ENCODE results near the gene PRKAR1B. TPM values are rescaled to one million over a fixed set of nuclear protein-coding genes. Genes with fewer than 3 reads are reported as not detected.
A peak's percentile ranks its signal among the peaks of the same experiment; 100 is the strongest.

Gene PRKAR1B
- total RNA-seq, 2 donors from 2014 or later: 12.1 to 54.1 TPM

GRCh38 chr7:674454-675410, 52.3 kb downstream of the PRKAR1B start:
- Mint-ChIP-seq H3K9me3 (peaks cover 7 to 9% of the 10 kb centered on the region in 2 donors), H3K36me3 (peaks cover 26 to 31% of the 10 kb centered on the region in 2 donors), H3K27ac (peak overlapping the region; percentile 29 to 77)
- ATAC-seq (no peak), DNase-seq (ENCODE audit: low spot score in 2 of 2) (no peak)

GRCh38 chr7:673681-674453, 53.2 kb downstream of the PRKAR1B start:
- Mint-ChIP-seq H3K36me3 (peaks cover 19 to 29% of the 10 kb centered on the region in 2 donors), H3K27ac (peak overlapping the region; percentile 19 to 77), H3K9me3 (peaks cover 7 to 13% of the 10 kb centered on the region in 2 donors)
- DNase-seq (ENCODE audit: low spot score in 2 of 2) (no peak), ATAC-seq (no peak)

GRCh38 chr7:672891-673290, 54.2 kb downstream of the PRKAR1B start:
- DNase-seq (ENCODE audit: low spot score in 2 of 2) (no peak), ATAC-seq (no peak)
- peaks cover 19 to 35% of the 10 kb centered on the region in 2 donors for H3K36me3 Mint-ChIP-seq
- H3K9me3 Mint-ChIP-seq: peaks cover 7 to 16% of the 10 kb centered on the region in 2 donors
- H3K27ac Mint-ChIP-seq: no peak overlapping the region

DNA sequence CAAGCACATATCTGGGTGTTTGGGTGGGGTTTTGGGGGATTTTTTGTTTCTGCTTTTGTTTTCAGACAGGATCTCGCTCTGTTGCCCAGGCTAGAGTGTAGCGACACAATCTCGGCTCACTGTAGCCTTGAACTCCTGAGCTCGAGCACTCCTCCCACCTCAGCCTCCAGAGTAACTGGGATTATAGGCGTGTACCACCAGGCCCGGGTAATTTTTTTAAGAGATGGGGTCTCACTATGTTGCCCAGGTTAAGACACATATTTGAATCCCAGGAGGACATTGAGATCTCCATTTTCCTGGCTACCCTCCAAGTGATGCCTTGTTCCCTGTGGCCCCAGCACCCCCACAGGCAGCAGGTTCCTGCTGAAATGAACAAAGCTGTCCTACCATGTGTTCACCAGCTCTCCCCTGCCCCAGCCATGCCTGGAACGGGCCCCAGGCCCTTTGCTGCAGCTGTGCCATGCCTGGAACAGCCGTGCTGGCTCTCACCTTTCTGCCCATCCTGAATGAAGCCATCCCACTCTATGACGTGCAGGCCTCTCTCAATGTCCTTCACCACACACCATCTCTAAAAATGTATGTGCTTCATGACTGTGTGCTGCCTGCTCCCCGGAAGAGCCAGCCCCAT, 55.6 kb downstream of the PRKAR1B start:
- Mint-ChIP-seq H3K27ac (no peak overlapping the region), H3K36me3 (peaks cover 15 to 35% of the 10 kb centered on the region in 2 donors), H3K9me3 (peaks cover 7 to 16% of the 10 kb centered on the region in 2 donors)
- ATAC-seq (no peak), DNase-seq (ENCODE audit: low spot score in 2 of 2) (no peak)

- DNase-seq (ENCODE audit: low spot score in 2 of 2): no peak
- H3K9me3 Mint-ChIP-seq: peaks cover 7 to 16% of the 10 kb centered on the region in 2 donors
- H3K36me3 Mint-ChIP-seq: peaks cover 15 to 29% of the 10 kb centered on the region in 2 donors
- ATAC-seq: no peak
- H3K27ac Mint-ChIP-seq: no peak overlapping the region
Measured at GRCh38 chr7:670501-671390, 56.3 kb downstream of the PRKAR1B start.

GRCh38 chr7:668958-669357, 58.1 kb downstream of the PRKAR1B start:
- no peak for DNase-seq (ENCODE audit: low spot score in 2 of 2)
- Mint-ChIP-seq H3K27ac (peak overlapping the region in 1 of 2 donors; percentile 57), H3K9me3 (peaks cover 0 to 7% of the 10 kb centered on the region in 2 donors)

DNA sequence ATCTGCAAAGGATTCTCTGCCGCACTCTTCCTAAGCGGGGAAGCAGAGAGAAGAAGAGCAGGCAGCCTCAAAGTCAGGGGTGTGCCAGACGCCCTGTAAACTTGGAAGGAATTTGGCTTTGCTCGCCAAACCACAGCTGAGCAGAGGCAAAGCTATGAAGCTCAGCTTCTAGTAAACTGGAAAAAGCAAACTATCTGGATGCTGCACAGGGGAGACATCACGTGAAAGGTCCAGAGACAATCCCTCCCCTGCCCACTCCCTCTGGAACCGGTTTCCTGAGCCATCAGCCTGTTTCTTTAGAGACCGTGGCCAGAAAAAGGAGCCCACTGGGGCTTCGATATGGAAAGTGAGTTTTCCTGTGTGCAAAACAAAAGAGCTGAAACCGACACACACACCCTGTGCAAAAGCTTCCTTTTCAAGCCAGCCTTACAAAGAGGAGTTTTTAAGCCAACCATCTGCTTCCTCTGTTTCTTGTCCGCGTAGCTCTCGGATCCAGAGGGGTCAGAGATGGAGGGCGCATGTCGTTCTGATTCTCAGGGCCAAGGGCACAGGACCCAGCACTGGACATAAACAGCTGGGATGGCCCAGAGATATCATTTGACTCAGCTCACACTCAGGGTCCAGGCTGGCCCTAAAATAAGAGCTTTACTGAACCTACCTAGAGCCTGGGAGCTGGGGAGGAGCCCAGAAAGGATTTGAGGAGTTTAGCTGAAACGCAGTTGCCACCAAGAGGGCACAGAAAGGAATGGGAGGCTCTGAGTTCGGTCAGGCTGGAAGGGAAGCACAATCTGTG, 58.7 kb downstream of the PRKAR1B start:
- H3K27ac Mint-ChIP-seq: peak overlapping the region in 1 of 2 donors; percentile 57
- ATAC-seq (peak in 1 of 2 donors; percentile 28), DNase-seq (ENCODE audit: low spot score in 2 of 2) (no peak)
- H3K36me3 Mint-ChIP-seq: peaks cover 0 to 11% of the 10 kb centered on the region in 2 donors
- H3K9me3 Mint-ChIP-seq: peaks cover 0 to 7% of the 10 kb centered on the region in 2 donors

More at GRCh38 chr7:668958-669357, 58.1 kb downstream of the PRKAR1B start:
- no peak for ATAC-seq
- H3K36me3 Mint-ChIP-seq: peaks cover 2 to 13% of the 10 kb centered on the region in 2 donors

- ATAC-seq (no peak), DNase-seq (ENCODE audit: low spot score in 2 of 2) (no peak)
- Mint-ChIP-seq H3K36me3 (peaks cover 0 to 11% of the 10 kb centered on the region in 2 donors), H3K9me3 (peaks cover 0 to 7% of the 10 kb centered on the region in 2 donors), H3K27ac (no peak overlapping the region)
Measured at GRCh38 chr7:666454-667292, 60.4 kb downstream of the PRKAR1B start.

- H3K36me3 Mint-ChIP-seq: peaks cover 0 to 11% of the 10 kb centered on the region in 2 donors
- DNase-seq (ENCODE audit: low spot score in 2 of 2) (no peak), ATAC-seq (no peak)
- H3K9me3 Mint-ChIP-seq: peaks cover 0 to 7% of the 10 kb centered on the region in 2 donors
- no peak overlapping the region for H3K27ac Mint-ChIP-seq
Measured at GRCh38 chr7:665736-666453, 61.2 kb downstream of the PRKAR1B start.

DNA sequence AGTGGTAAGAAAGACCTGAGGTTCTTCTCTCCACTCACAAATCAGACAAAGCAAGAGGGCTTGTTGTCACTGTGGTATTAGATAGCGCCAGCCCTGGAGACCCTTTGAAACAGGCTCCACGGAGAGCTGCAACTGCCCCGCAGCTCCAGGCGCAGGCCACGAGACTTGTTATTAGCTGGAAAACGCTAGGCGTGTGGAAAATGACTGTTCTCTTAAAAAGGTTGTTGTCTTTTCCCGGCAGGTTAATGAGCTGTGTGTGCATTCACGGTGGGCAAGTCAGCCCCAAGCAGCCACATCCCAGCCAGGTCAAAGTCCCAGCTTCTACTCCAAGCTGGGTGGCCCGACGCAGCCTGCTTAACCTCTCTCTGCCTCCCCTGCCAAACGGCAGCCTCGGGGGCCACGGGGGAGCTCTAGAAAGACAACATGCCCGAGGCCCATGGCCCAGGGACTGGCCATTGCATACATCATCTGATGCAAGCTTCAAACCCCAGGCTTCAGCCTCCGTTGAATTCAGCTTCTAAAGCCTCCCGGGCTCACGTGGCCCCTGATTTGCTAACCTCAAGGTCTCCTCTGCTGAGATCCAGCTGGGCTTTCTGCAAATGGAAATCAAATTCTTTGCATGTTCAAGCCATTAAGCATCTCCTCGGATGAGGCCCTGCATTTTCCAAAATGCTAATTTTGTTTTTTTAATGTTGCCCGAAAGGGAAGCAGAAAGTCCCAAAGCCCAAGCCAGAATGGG, 61.9 kb downstream of the PRKAR1B start:
- Mint-ChIP-seq H3K36me3 (peaks cover 0 to 11% of the 10 kb centered on the region in 2 donors), H3K27ac (no peak overlapping the region), H3K9me3 (peaks cover 0 to 7% of the 10 kb centered on the region in 2 donors)
- ATAC-seq (no peak), DNase-seq (ENCODE audit: low spot score in 2 of 2) (no peak)

DNA sequence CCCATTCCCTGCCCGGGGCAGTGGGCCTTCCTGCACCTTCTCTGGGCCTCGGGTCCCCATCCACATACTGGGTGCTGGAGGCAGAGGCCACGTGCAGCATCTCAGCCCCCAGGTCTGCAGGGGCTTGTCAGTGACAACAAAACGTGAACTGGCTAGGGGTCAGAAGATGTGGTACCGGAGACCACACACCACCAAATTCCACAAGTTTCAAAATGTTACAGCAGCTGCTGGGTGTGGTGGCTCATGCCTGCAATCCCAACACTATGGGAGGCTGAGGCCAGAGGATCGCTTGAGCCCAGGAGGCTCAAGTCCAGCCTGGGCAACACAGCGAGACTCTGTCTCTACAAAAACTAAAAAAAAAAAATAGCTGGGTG, 62.7 kb downstream of the PRKAR1B start:
- Mint-ChIP-seq H3K27ac (no peak overlapping the region), H3K9me3 (peaks cover 0 to 8% of the 10 kb centered on the region in 2 donors), H3K36me3 (peaks cover under 1 to 19% of the 10 kb centered on the region in 2 donors)
- DNase-seq (ENCODE audit: low spot score in 2 of 2) (no peak), ATAC-seq (no peak)

DNA sequence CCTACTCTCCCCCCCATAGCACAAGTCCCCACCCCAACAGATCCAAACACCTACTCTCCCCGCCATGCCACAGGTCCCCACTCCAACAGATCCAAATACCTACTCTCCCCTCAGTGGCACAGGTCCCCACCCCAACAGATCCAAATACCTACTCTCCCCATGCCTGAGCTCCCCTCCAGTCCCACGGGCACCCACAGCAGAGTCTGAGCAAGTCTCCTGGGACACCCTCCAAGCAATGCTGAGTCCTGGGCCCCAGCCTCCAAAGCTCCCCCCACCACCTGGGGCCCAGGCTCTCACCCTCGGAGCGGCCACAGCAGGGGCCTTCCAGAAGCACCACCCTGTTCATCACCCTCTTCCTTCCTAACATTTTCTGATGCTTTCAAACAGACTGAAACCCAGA, 64.5 kb downstream of the PRKAR1B start:
- Mint-ChIP-seq H3K9me3 (peaks cover 0 to 6% of the 10 kb centered on the region in 2 donors), H3K36me3 (peaks cover 4 to 14% of the 10 kb centered on the region in 2 donors), H3K27ac (peak overlapping the region in 1 of 2 donors; percentile 70)
- no peak for DNase-seq (ENCODE audit: low spot score in 2 of 2)
- no peak for ATAC-seq

- H3K36me3 Mint-ChIP-seq: peaks cover 4 to 14% of the 10 kb centered on the region in 2 donors
- H3K27ac Mint-ChIP-seq: no peak overlapping the region
- peaks cover 0 to 6% of the 10 kb centered on the region in 2 donors for H3K9me3 Mint-ChIP-seq
- no peak for DNase-seq (ENCODE audit: low spot score in 2 of 2)
- no peak for ATAC-seq
Measured at GRCh38 chr7:659996-660395, 67.1 kb downstream of the PRKAR1B start.

Data from activated naive CD4-positive, alpha-beta T cell treated with anti-CD3 and anti-CD28 coated beads, Interleukin-2, amount 50 U/mL, for 72 hours (primary cell).